DND-41 (cell line): ENCODE data around the gene PRRG3.

ENCODE experiments used
- ATAC-seq: fragments of 200-7000 bp; cut with Tn5 transposase; 3 replicates; pipeline ENCODE4 v1.9.1; 2021; ENCODE audit warnings: low read depth; ENCODE audit not compliant: insufficient read depth
- DNase-seq: peaks from one replicate; pipeline ENCODE4 v3.0.0-alpha.2; 2020
- H2AFZ ChIP-seq: 2 replicates; pipeline ENCODE4 v1.6.0; 2012; ENCODE audit warnings: low read depth, low read length
- H3K27ac ChIP-seq: 2 replicates; pipeline ENCODE4 v1.5.1; 2012; ENCODE audit warnings: low read length, inconsistent platforms
- H3K27me3 ChIP-seq: fragments of 200-600 bp; sonication (generic); 2 replicates; pipeline ENCODE4 v1.6.0; 2012; ENCODE audit warnings: low read length, mild to moderate bottlenecking, inconsistent platforms; ENCODE audit not compliant: insufficient read depth, poor library complexity
- H3K36me3 ChIP-seq: 2 replicates; pipeline ENCODE4 v1.5.1; 2012; ENCODE audit warnings: low read length, inconsistent platforms; ENCODE audit not compliant: insufficient read depth
- H3K4me1 ChIP-seq: 2 replicates; pipeline ENCODE4 v1.5.1; 2012; ENCODE audit warnings: mild to moderate bottlenecking, low read length; ENCODE audit not compliant: insufficient read depth
- H3K4me2 ChIP-seq: 2 replicates; pipeline ENCODE4 v1.6.0; 2012; ENCODE audit warnings: mild to moderate bottlenecking, moderate library complexity, low read length, inconsistent platforms; ENCODE audit not compliant: insufficient read depth
- H3K4me3 ChIP-seq, 2 experiments: fragments of 200-600 bp in 1 of 2; shearing (Covaris generic) in 1 of 2; 2 replicates each; pipeline ENCODE4 v1.5.1; 2012 to 2016; ENCODE audit warnings: inconsistent platforms in 2 of 2, low read length in 2 of 2, mild to moderate bottlenecking in 2 of 2, low read depth in 1 of 2, moderate library complexity in 1 of 2
- H3K79me2 ChIP-seq: 2 replicates; pipeline ENCODE4 v1.6.0; 2012; ENCODE audit warnings: low read length, inconsistent platforms; ENCODE audit not compliant: insufficient read depth
- H3K9ac ChIP-seq: 2 replicates; pipeline ENCODE4 v1.6.0; 2012; ENCODE audit warnings: low read depth, mild to moderate bottlenecking, inconsistent platforms, low read length, moderate library complexity
- H3K9me3 ChIP-seq: 2 replicates; pipeline ENCODE4 v1.5.1; 2012; ENCODE audit warnings: low read length, moderate library complexity, mild to moderate bottlenecking, inconsistent platforms; ENCODE audit not compliant: insufficient read depth, severe bottlenecking
- H4K20me1 ChIP-seq: 2 replicates; pipeline ENCODE4 v1.6.0; 2012; ENCODE audit warnings: low read length; ENCODE audit not compliant: insufficient read depth
- CTCF ChIP-seq: IDR thresholded peaks from 2 replicates; pipeline ENCODE4 v1.5.1; 2012; ENCODE audit warnings: borderline replicate concordance, low read length, moderate library complexity, mild to moderate bottlenecking; ENCODE audit not compliant: poor library complexity, severe bottlenecking; ENCODE audit errors: extremely low read depth
- EZH2 ChIP-seq: IDR thresholded peaks from 3 replicates; pipeline ENCODE4 v1.6.1; 2012; ENCODE audit warnings: borderline replicate concordance, low read depth, mild to moderate bottlenecking, moderate library complexity, low read length, inconsistent platforms; ENCODE audit not compliant: severe bottlenecking

Gene PRRG3

DNA sequence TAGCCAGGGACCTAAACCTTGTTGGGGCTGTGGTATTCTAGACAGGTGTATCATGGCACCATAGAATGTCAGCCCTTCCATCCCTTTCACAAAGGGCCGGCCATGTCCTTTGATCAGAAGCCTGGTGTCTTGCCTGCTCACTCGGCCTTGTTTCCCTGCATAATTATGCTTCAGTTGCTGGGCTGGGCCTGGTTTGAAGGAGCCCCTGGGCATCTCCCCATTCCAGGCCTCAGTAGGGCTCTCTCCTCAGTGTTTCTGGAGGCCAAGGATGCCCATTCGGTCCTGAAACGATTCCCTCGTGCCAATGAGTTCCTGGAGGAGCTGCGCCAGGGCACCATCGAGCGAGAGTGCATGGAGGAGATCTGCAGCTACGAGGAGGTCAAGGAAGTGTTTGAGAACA, 4.5 kb downstream of the PRRG3 start:
- H3K9ac ChIP-seq, result no peak overlapping the region
- no peak overlapping the region for H3K4me2 ChIP-seq
- no peak for DNase-seq
- no peak for TF ChIP-seq CTCF
- TF ChIP-seq EZH2, result no peak
- H3K79me2 ChIP-seq, result no peaks in the 10 kb centered on the region
- no peak overlapping the region for H3K27ac ChIP-seq
- H3K4me1 ChIP-seq, result no peaks in the 10 kb centered on the region
- no peaks in the 10 kb centered on the region for H3K27me3 ChIP-seq
- no peaks in the 10 kb centered on the region for H4K20me1 ChIP-seq
- H3K9me3 ChIP-seq, result no peaks in the 10 kb centered on the region
- H2AFZ ChIP-seq, result no peak overlapping the region
- H3K36me3 ChIP-seq, result no peaks in the 10 kb centered on the region
- ATAC-seq, result no peak
- no peak overlapping the region for H3K4me3 ChIP-seq

DNA sequence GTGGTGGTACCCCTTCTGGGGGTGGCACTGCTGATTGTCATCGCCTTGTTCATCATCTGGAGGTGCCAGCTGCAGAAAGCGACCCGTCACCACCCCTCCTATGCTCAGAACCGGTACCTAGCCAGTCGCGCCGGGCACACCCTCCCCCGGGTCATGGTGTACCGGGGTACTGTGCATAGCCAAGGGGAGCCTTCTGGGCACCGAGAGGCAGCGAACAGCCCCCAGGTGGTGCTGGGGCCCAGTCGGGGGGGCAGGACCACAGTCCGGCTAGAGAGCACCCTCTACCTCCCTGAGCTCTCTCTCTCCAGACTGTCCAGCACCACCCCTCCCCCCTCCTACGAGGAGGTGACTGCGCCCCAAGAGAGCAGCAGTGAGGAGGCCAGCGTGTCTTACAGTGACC, 5.3 kb downstream of the PRRG3 start:
- ATAC-seq (no peak), DNase-seq (no peak)
- Histone ChIP-seq H3K4me3 (no peak overlapping the region), H3K27me3 (no peaks in the 10 kb centered on the region), H3K9ac (no peak overlapping the region), H2AFZ (no peak overlapping the region), H4K20me1 (no peaks in the 10 kb centered on the region), H3K36me3 (no peaks in the 10 kb centered on the region), H3K9me3 (no peaks in the 10 kb centered on the region), H3K4me1 (no peaks in the 10 kb centered on the region), H3K4me2 (no peak overlapping the region), H3K27ac (no peak overlapping the region), H3K79me2 (no peaks in the 10 kb centered on the region)
- TF ChIP-seq CTCF (no peak), EZH2 (no peak)

DNA sequence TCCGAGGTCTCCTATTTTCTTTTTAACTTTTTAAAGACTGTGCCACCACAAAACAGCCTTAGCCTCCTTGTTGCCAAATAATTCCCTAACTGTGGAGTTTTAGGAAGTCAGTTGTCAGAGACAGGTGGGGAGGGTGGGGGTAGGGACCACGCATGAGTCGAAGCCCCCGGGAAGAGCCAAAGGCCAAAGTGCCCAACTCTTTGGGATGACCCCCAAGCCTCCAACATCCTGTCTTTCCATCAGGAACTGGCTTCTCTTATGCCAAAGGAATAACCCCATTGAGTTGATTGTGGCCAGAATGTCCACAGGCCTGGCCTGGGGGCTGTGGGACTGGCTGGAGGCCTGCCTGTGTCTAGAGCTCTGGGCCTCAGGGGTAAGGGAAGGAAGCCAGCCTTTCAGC, 5.8 kb downstream of the PRRG3 start:
- ATAC-seq (no peak), DNase-seq (no peak)
- Histone ChIP-seq H4K20me1 (no peaks in the 10 kb centered on the region), H3K79me2 (no peaks in the 10 kb centered on the region), H3K9me3 (no peaks in the 10 kb centered on the region), H3K27me3 (no peaks in the 10 kb centered on the region), H3K36me3 (no peaks in the 10 kb centered on the region), H3K4me2 (no peak overlapping the region), H3K9ac (no peak overlapping the region), H2AFZ (no peak overlapping the region), H3K27ac (no peak overlapping the region), H3K4me3 (no peak overlapping the region), H3K4me1 (no peaks in the 10 kb centered on the region)
- TF ChIP-seq CTCF, result no peak
- no peak for TF ChIP-seq EZH2

GRCh38 chrX:151701531-151701930, 6.3 kb downstream of the PRRG3 start:
- Histone ChIP-seq H3K4me1 (no peaks in the 10 kb centered on the region), H2AFZ (no peak overlapping the region), H3K36me3 (no peaks in the 10 kb centered on the region), H3K27me3 (no peaks in the 10 kb centered on the region), H3K79me2 (no peaks in the 10 kb centered on the region), H3K27ac (no peak overlapping the region), H3K9me3 (no peaks in the 10 kb centered on the region), H3K9ac (no peak overlapping the region), H4K20me1 (no peaks in the 10 kb centered on the region), H3K4me3 (no peak overlapping the region), H3K4me2 (no peak overlapping the region)
- TF ChIP-seq CTCF (no peak), EZH2 (no peak)
- no peak for ATAC-seq
- no peak for DNase-seq
